MM.1S (cell line): ENCODE data around the gene MYOC.

Experiments used
- DNase-seq: peaks from one replicate; pipeline ENCODE4 v3.0.0-alpha.2; 2015
- H2AFZ ChIP-seq: fragments of 300-600 bp; sonication (generic); 2 replicates; pipeline ENCODE4 v1.6.0; 2016; ENCODE audit warnings: antibody characterized with exemption, low read length
- H3F3A ChIP-seq: fragments of 300-600 bp; sonication (generic); 2 replicates; pipeline ENCODE4 v1.6.1; 2016; ENCODE audit warnings: mild to moderate bottlenecking, antibody characterized with exemption, low read length, moderate library complexity, mixed read lengths; ENCODE audit not compliant: insufficient read depth
- H3K27ac ChIP-seq: fragments of 300-600 bp; sonication (generic); 2 replicates; pipeline ENCODE4 v1.5.1; 2016; ENCODE audit warnings: mild to moderate bottlenecking, low read length
- H3K27me3 ChIP-seq: fragments of 300-600 bp; sonication (generic); replicated peaks from 2 replicates; pipeline ENCODE4 v1.6.0; 2016; ENCODE audit warnings: low read length; ENCODE audit not compliant: insufficient read depth
- H3K36me3 ChIP-seq: fragments of 300-600 bp; sonication (generic); replicated peaks from 2 replicates; pipeline ENCODE4 v1.6.1; 2016; ENCODE audit warnings: mild to moderate bottlenecking, low read length, mixed read lengths; ENCODE audit not compliant: insufficient read depth
- H3K4me1 ChIP-seq: fragments of 300-600 bp; sonication (generic); 2 replicates; pipeline ENCODE4 v1.6.1; 2016; ENCODE audit warnings: low read length, mixed read lengths
- H3K4me2 ChIP-seq: fragments of 300-600 bp; sonication (generic); 2 replicates; pipeline ENCODE4 v1.6.0; 2016; ENCODE audit warnings: low read depth, low read length
- H3K4me3 ChIP-seq: fragments of 300-600 bp; sonication (generic); 2 replicates; pipeline ENCODE4 v1.5.1; 2016; ENCODE audit warnings: low read length, mixed read lengths
- H3K79me2 ChIP-seq: fragments of 300-600 bp; sonication (generic); 2 replicates; pipeline ENCODE4 v1.6.1; 2016; ENCODE audit warnings: mixed run types, low read length, mixed read lengths
- H3K9ac ChIP-seq: fragments of 300-600 bp; sonication (generic); 2 replicates; pipeline ENCODE4 v1.6.1; 2016; ENCODE audit warnings: low read length, mixed read lengths
- H3K9me2 ChIP-seq: fragments of 300-600 bp; sonication (generic); replicated peaks from 2 replicates; pipeline ENCODE4 v1.6.1; 2016; ENCODE audit warnings: mild to moderate bottlenecking, low read length, mixed read lengths; ENCODE audit not compliant: insufficient read depth
- H3K9me3 ChIP-seq: fragments of 300-600 bp; sonication (generic); replicated peaks from 2 replicates; pipeline ENCODE4 v1.6.1; 2016; ENCODE audit warnings: mild to moderate bottlenecking, low read length, mixed read lengths; ENCODE audit not compliant: insufficient read depth
- H4K20me1 ChIP-seq: fragments of 300-600 bp; sonication (generic); 2 replicates; pipeline ENCODE4 v1.6.1; 2016; ENCODE audit warnings: mild to moderate bottlenecking, low read length, moderate library complexity, mixed read lengths; ENCODE audit not compliant: insufficient read depth
- CTCF ChIP-seq: fragments of 300-600 bp; sonication (generic); IDR thresholded peaks from 2 replicates; pipeline ENCODE4 v1.5.1; 2016; ENCODE audit warnings: antibody characterized with exemption, low read length, mixed read lengths
- EZH2 ChIP-seq: fragments of 300-600 bp; sonication (generic); optimal IDR thresholded peaks from 2 replicates; pipeline ENCODE3; 2017; ENCODE audit warnings: low read depth, mild to moderate bottlenecking, antibody characterized with exemption, low read length, mixed read lengths
- EZH2phosphoT487 ChIP-seq: fragments of 300-600 bp; sonication (generic); IDR thresholded peaks from 2 replicates; pipeline ENCODE4 v1.6.1; 2018; ENCODE audit warnings: antibody characterized with exemption, low read length

The MYOC gene

GRCh38 chr1:171674431-171675405 lies 22.2 kb upstream of the MYOC start:
- no peaks in the 10 kb centered on the region for H3F3A ChIP-seq
- no peaks in the 10 kb centered on the region for H3K9me3 ChIP-seq
- no peaks in the 10 kb centered on the region for H3K9me2 ChIP-seq
- H3K27ac ChIP-seq = no peak overlapping the region
- H4K20me1 ChIP-seq = no peaks in the 10 kb centered on the region
- no peak overlapping the region for H2AFZ ChIP-seq
- H3K79me2 ChIP-seq = no peaks in the 10 kb centered on the region
- H3K4me3 ChIP-seq = no peak overlapping the region
- no peak overlapping the region for H3K9ac ChIP-seq
- no peaks in the 10 kb centered on the region for H3K36me3 ChIP-seq
- no peak for DNase-seq
- H3K27me3 ChIP-seq = no peaks in the 10 kb centered on the region
- no peak overlapping the region for H3K4me2 ChIP-seq
- no peaks in the 10 kb centered on the region for H3K4me1 ChIP-seq
- TF ChIP-seq EZH2 = no peak
- TF ChIP-seq CTCF = no peak
- no peak for TF ChIP-seq EZH2phosphoT487

- no peaks in the 10 kb centered on the region for H3F3A ChIP-seq
- no peak overlapping the region for H3K9ac ChIP-seq
- no peak overlapping the region for H3K4me3 ChIP-seq
- no peaks in the 10 kb centered on the region for H3K36me3 ChIP-seq
- H3K27me3 ChIP-seq = no peaks in the 10 kb centered on the region
- H4K20me1 ChIP-seq = no peaks in the 10 kb centered on the region
- no peak overlapping the region for H3K4me2 ChIP-seq
- no peak for DNase-seq
- H2AFZ ChIP-seq = no peak overlapping the region
- H3K79me2 ChIP-seq = no peaks in the 10 kb centered on the region
- no peaks in the 10 kb centered on the region for H3K9me3 ChIP-seq
- no peaks in the 10 kb centered on the region for H3K9me2 ChIP-seq
- H3K27ac ChIP-seq = no peak overlapping the region
- no peaks in the 10 kb centered on the region for H3K4me1 ChIP-seq
- TF ChIP-seq EZH2phosphoT487 (no peak), CTCF (no peak), EZH2 (no peak)
These were observed 18.3 kb upstream of the MYOC start for GRCh38 chr1:171670739-171671138.

- Histone ChIP-seq H3K9me2 (no peaks in the 10 kb centered on the region), H4K20me1 (no peaks in the 10 kb centered on the region), H3K9ac (no peak overlapping the region), H3K27me3 (no peaks in the 10 kb centered on the region), H3K36me3 (no peaks in the 10 kb centered on the region), H3F3A (no peaks in the 10 kb centered on the region), H3K27ac (no peak overlapping the region), H3K4me1 (no peaks in the 10 kb centered on the region), H3K4me3 (no peak overlapping the region), H3K9me3 (no peaks in the 10 kb centered on the region), H3K4me2 (no peak overlapping the region), H2AFZ (no peak overlapping the region), H3K79me2 (no peaks in the 10 kb centered on the region)
- DNase-seq = no peak
- TF ChIP-seq EZH2phosphoT487 (no peak), CTCF (no peak), EZH2 (no peak)
These were observed 15.9 kb upstream of the MYOC start for GRCh38 chr1:171668372-171668771.
